ENCODE measurements around the gene PPA1. TPM values are rescaled to one million over a fixed set of nuclear protein-coding genes. Genes with fewer than 3 reads are reported as not detected.

PPA1 gene
- total RNA-seq, result 124 and 168 TPM in 2 replicates

GRCh38 chr10:70233109-70233938 is at the start of gene PPA1:
TSS of gene PPA1 (minus strand) at chr10:70233429. CDS start at chr10:70233327, 102 bp downstream.

Other genes starting within 250 kb of the PPA1 start
- gene MACROH2A2, start 180.6 kb downstream of the PPA1 start, total RNA-seq, result 46.4 and 46.8 TPM in 2 replicates
- 6.5 and 7.2 TPM in 2 replicates for gene AIFM2, start 100.6 kb downstream of the PPA1 start, total RNA-seq
- 10.1 and 14.2 TPM in 2 replicates for gene TYSND1, start 86.7 kb downstream of the PPA1 start, total RNA-seq
- 40.3 and 49.9 TPM in 2 replicates for gene SAR1A, start 62.9 kb downstream of the PPA1 start, total RNA-seq
- under 0.01 and 0.13 TPM in 2 replicates for gene NPFFR1, start 50.6 kb upstream of the PPA1 start, total RNA-seq
- gene LRRC20, start 149.2 kb upstream of the PPA1 start, total RNA-seq, result 51.2 and 54.4 TPM in 2 replicates
- 23.3 and 29.8 TPM in 2 replicates for gene EIF4EBP2, start 170.7 kb upstream of the PPA1 start, total RNA-seq
- not detected in 2 replicates for gene NODAL, start 208.3 kb upstream of the PPA1 start, total RNA-seq
- gene PALD1, start 245.3 kb upstream of the PPA1 start, total RNA-seq, result 2.6 and 3.9 TPM in 2 replicates

All from mesangial cell (primary cell).